CD4-positive, alpha-beta T cell treated with Interleukin-17A for 1 hour (primary cell): Measurements from ENCODE around the gene ZSCAN22.
"Not testable (repeated sequence)": the region's sequence is repeated elsewhere in the genome, so short reads cannot be mapped to it uniquely, and the experiment has no call there.

Experiments used
- DNase-seq: peaks from one replicate; pipeline ENCODE4 v3.0.0-alpha.2; 2020

The ZSCAN22 gene

DNA sequence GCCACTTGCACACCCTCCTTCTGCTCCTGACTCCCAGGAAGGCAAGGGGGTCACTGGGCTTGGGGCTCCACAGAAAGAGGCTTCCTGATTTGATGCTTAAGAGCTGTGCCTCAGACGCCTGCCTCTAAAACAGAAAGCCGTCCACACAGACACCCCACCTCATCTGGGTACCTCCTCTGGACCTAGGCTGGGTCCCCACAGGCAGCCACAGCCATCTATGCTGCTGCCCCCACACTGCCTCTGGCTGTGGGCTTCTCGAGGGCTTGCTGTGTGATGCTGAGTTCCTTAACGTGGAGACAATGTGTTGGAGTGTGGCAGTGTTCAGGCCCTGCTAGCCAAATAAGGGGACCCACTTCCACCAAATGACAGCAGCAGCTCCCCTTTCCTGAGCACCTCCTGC, 8.5 kb upstream of the ZSCAN22 start:
- no peak for DNase-seq

DNA sequence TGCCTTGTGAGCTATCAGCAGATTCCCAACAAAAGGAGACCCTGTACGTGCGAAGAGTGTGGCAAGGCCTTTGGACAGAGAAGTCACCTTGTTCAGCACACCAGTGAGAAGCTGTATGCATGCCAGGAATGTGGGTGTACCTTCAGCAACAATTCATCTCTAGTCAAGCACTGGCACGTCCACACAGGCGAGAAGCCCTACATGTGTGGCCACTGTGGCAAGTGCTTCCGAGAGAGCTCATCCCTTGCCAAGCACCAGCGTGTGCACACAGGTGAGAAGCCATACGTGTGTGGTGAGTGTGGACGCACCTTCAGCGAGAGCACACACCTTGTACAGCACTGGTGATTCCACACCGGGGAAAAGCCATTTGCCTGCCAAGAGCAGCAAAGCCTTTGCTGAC, 7.6 kb upstream of the ZSCAN22 start:
- DNase-seq: no peak

DNA sequence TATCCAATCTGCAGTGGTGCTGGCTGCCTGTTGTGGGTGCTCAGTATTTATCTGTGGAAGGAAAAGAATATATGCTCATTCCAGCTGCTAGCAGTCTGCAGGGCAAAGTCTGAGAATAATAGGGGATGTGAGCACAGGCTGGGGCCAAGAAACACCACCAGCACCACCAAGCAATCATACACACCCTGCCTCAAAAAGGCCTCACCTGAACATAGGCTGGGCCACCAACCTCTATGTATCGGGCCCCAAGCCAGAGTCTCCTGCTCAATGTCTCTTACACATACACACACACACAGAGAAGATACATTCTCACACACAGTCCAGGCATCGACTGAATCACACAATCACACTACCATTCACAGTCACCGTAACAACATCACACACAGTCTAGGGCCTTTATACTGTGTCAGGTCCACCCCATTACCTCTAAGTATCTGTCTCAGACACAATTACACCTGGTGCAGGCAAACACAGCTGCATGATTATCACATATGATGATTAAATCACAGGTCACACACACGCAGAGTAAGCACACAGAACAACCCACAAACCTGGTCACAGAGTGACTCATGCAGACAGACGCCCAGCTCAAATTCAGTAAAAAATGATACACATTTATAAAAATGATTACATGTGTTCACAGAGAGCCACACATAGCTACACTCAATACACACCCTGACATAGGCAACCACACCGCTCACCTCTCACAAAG, 1.3 kb upstream of the ZSCAN22 start:
- DNase-seq: no peak

DNA sequence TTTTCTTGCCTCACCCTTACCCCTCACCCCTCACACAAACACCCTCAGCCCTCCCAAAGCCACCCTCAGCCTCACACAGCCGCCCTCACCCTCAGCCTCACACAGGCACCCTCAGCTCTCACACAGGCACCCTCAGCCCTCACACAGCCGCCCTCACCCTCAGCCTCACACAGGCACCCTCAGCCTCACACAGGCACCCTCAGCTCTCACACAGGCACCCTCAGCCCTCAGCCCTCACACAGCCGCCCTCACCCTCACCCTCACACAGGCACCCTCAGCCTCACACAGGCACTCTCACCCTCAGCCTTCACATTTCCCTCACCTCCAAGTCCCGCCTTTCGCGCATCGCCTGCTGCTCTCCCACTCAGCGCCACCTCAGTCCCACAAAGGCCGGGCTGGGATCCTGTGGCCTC, 287 bp upstream of the ZSCAN22 start:
- DNase-seq: no peak

DNA sequence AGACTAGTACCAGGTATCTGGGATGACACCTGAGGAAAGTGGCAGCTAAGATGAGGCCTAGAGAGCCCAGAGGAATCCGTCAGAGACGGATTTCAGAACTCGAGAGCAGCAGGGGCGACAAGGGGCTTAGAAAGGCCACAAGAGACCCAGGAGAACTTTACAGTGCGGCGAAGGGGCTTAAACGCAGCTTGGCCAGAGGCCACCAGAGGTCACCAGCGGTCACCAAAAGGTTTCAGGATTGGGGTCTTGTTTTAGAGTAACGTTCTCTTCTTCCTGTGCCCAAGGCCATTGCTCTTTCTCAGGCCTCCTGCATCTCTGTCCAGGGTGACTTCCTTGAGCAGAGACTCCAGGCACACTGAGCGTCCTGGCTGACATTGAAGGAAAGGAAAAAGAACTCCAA, 2.2 kb downstream of the ZSCAN22 start:
- peak; percentile 21 for DNase-seq

DNA sequence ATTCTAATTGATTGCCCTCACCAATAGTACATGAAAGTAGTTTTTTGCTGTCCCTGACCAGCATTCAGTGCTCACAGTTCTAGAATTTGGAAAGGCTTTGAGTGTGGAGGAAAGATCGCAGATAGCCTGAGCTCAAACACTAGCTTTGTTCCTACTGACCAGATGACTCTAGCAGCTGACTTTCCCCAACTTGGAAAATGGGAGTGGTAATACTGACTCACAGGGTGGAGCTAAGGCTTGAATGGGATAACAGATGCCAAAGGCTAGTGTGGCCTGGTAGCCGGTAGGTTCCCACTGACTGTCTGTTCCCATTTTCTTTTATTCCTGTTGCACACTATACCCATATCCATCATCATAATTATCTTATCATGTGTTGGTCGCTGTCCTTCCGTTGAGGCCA, 3.7 kb downstream of the ZSCAN22 start:
- DNase-seq: no peak

DNA sequence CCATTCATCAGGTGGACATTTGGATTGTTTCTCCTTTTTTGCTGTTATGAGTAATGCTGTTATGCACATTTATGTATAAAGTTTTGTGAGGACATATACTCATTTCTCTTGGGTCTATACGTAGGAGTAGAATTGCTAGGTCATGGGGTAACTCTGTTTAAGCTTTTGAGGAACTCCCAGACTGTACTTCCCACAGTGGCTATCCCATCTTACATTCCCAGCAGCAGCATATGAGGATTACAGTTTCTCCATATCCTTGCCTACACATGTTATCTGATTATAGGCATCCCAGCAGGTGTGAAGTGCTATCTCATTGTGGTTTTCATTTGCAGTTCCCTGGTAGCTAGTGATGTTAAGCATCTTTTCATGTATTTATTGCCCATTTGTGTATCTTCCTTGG, 5.9 kb downstream of the ZSCAN22 start:
- no peak for DNase-seq

DNA sequence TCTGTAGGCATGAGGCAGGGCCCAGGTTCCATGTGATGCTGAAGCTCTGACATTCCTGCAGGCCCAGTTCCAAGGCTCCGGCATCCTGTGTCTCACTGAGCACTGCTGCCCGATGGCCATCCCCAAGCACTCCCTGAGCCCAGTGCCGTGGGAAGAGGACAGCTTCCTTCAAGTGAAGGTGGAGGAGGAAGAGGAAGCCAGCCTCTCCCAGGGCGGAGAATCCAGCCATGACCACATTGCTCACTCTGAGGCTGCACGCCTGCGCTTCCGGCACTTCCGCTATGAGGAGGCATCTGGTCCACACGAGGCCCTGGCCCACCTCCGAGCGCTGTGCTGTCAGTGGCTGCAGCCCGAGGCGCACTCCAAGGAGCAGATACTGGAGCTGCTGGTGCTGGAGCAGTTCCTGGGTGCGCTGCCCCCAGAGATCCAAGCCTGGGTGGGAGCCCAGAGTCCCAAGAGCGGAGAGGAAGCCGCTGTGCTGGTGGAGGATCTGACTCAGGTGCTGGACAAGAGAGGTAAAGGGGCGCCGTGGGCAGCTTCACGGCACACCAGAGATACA, 8.0 kb downstream of the ZSCAN22 start:
- DNase-seq: no peak

DNA sequence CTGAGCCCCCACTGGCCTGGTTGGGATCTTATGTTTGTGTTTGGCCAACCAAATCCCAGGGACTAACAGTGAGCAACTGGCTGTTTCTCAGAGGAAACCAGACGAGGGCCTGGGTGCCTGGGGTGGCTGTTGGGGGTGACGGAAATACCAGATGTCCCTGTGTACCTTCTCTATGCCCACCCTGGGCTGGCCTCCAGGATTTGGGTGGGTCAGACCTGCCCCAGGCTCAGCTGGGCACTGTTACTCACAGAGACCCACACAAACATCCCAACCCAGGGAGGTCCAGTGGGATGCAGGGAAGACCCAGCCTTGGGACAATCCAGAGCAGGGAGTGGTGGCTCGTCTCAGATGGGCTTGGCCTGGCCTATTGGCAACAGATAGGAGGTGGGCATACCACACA, 8.8 kb downstream of the ZSCAN22 start:
- no peak for DNase-seq

DNA sequence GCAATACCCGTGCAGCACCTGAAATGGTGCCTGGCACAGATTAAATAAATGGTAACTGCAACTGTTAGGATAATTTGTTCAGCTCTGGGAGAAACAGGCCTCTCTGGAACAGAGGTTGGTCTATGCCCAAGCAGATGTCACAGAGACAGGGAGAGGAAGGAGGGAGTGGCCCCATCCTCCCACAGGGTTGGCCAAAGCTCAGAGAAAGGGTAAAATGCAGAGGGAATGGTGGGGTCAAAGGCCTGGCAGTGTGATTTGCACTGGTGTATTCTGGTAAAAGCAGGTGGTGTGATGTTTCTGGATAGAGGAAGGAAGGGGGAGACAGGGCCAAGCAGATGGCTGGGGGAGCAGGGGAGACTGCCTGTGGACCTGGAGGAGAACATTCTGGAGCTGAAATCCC, 9.4 kb downstream of the ZSCAN22 start:
- DNase-seq: no peak

DNA sequence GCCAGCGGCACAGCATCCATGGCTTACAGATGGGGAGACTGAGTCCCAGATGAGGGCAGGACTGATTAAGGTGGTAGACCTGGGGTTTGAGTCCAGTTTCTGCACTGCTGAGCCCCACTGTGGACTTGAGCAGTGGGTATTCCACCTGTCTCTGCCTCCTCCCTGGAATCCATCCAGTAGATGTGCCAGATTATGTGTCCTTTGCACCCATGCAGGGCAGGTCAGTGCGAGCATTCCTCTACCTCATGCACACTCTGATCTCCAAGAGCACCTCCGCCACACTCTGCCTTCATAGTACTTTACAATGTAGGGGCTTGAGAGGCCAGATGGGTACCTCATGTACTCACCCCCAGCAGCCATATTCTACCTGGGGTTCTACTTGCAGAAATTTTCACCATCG, 10.0 kb downstream of the ZSCAN22 start:
- no peak for DNase-seq

DNA sequence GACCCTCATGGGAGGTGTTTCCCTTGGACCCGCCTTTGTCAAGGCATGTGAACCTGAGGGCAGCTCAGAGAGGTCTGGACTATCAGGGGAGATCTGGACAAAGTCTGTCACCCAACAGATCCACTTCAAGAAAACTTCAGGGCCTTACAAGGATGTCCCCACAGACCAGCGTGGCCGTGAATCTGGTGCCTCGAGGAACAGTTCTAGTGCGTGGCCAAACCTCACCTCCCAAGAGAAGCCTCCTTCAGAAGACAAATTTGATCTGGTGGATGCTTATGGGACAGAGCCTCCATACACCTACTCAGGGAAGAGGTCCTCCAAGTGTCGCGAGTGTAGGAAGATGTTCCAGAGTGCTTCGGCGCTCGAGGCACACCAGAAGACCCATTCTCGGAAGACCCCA, 11.5 kb downstream of the ZSCAN22 start:
- no peak for DNase-seq

DNA sequence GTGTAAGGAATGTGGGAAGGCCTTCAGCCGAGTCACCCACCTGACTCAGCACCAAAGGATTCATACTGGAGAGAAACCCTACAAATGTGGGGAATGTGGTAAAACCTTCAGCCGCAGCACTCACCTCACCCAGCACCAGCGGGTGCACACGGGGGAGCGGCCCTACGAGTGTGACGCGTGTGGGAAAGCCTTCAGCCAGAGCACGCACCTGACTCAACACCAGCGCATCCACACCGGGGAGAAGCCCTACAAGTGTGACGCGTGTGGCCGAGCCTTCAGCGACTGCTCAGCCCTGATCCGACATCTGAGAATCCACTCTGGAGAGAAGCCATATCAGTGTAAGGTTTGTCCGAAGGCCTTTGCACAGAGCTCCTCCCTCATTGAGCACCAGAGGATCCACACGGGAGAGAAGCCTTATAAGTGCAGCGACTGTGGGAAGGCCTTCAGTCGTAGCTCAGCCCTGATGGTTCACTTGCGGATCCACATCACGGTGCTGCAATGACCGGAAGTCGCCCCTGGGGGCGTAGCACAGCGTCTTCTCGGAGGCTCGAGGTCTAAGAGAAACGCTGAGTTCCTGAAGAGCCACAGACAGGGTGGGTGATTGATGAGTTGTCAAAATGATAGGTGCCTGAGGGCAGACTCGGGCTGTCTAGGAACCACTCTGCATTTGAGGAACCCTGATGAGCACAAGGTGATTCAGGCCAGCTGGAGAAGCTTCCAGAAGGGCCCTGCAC, 12.2 kb downstream of the ZSCAN22 start:
- DNase-seq: no peak

DNA sequence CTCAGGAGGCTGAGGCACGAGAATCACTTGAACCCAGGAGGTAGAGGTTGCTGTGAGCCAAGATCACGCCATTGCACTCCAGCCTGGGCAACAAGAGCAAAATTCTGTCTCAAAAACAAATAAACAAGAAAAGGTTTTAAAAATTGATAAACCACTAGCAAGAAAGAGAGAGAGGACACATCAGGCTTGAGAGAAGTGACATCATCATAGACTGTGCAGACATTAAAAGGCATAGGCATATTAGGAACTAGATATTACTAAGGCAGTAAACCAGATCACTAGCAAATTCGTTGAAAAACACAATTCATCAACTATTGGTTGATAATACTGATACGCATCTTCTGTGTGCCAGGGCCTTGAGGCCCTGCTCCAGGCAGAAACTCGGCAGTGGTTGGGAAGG, 18.8 kb downstream of the ZSCAN22 start:
- DNase-seq: no peak

DNA sequence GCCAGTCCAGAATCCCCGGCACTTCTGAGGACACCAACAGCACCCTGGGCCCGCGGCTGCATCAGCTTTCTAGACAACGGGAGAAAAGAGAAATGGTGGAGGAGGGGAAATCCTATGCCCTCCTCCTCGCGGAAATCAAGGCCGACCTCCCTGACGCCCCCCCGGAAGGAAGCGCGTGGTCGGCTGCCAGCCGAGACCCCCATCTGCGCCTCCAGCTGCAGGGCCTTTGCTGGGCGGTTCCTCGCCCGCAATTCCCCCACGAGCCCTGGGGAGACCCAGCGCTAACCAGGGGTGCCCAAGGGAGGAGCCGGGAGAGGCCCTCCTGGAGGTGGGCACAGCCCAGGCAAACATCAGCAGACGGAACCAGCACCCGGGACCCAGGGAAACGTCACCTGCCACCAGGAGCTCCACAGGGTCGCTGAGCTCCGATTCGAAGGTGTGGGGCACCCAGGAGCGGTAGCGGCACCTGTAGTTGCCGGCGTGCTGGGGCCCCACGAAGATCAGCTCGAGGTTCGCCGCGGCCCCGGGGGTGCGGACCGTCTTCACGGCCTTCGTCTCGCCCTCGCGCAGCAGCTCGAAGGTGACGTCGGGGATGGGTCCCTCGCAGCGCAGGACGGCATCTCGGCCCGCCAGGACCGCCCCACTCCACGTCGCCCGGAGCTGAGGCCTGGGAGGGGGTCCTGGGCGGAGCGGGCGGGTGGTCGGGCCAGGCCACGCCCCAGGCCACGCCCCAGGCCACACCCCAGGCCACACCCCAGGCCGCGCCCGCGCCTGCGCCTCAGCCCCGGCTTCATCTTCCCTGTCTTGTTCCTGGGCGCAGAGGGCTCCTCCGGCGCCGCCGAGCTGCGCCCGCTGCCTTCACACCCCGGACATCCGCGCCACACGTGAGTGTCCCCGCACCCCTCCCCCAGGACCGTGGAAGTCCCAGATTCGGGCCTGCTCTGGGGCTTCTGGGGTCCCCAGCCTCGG, 20.5 kb downstream of the ZSCAN22 start:
- DNase-seq: peak; percentile 79

DNA sequence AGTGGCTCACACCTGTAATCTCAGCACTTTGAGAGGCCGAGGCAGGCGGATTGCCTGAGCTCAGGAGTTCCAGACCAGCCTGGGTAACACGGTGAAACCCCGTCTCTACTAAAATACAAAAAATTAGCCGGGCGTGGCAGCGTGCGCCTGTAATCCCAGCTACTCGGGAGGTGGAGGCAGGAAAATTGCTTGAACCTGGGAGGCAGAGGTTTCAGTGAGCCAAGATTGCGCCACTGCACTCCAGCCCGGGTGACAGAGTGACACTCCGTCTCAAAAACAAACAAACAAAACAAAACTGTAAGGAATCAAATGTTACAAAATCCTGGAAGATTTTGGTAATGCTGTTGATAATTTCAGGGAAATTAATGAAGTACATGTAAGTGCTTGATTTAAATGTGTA, 21.3 kb downstream of the ZSCAN22 start:
- DNase-seq: not testable (repeated sequence)

DNA sequence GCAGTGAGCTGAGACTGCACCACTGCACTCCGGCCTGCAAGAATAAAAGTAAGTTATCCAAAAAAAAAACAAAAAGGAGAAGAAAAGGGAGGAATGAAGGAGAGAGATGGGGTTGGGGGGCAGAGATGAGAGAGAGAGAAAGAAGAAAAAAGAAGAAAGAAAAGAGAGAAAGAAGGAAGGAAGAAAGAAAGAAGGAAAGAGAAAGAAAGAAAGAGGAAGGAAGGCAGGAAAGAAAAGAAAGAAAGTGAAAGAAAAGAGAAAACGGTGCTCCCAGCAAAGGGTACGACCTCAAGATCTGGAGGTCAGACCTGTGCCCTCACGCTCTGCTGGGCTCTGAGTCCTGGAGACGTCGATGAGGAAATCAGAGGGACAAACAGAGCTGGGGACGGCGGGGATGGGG, 22.8 kb downstream of the ZSCAN22 start:
- DNase-seq: no peak

DNA sequence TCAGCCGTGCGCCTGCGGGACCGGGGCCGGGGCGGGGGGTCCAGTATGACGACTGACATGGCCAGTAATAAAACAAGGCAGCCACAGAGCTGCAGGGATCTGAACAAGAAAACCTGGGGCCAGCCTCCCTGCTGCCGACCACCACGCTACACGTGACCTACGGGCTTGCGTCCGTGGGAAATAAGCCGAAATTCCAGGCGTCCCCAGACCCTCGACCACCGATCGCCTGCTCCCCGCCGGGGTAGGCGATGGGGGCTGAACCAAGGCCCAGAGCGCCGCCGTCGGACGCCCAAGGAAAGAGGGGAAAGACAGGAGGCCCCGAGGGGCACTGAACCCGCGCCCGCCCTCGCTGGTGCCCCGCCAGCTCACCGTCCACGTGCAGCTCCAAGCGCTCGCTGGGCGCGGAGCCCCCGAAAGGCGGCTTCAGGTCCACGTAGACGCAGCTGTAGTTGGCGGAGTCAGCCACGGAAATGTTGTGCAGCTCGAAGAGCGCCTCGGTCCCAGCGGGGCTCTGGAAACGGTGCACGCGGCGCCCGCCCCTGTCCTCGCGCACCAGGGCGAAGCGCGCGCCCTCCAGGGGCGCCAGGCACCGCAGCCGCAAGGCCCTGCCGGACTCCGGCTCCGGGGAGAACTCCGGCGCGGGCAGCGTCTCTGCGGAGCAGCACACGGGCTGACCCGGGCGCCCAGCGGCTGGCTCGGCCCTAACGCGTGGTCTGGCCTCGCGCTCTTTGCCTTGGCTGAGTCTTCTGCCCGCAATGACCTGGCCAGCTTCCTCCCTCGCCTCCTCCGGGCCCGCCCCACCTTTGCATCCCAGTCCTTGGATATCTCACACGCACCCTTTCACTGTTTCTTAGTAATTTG, 23.4 kb downstream of the ZSCAN22 start:
- DNase-seq: no peak

DNA sequence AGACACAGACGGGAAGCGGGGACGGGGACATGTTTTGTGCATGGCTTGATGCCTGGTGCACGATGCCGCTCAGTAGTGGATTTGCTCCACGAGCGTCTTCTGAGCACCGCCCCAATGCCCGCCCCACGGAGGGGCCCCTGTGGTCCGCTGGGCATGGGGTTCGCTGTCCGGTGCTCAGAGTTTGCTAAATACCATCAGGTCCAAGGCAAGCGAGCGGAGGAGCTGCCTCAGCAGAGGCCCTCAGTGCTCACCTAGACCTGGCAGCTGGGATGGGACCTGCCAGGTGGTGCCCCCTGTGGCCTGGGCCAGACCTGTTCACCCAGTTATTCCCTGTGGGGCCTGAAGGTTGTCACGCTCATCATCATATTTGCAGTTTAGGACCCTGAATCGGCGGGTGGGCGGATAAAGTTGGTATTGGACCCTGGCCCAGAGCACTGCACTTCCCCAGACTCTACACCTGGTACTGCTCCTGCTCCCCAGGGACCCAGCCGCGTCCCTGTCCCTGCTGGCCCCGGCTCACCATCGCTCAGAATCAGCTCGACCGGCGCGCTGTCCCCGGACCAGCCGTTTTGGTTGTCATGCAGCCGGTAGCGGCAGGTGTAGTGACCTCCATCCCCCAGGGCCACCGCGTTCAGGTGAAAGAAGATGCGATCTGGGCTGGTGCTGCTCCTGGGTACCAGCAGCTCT, 24.2 kb downstream of the ZSCAN22 start:
- no peak for DNase-seq

DNA sequence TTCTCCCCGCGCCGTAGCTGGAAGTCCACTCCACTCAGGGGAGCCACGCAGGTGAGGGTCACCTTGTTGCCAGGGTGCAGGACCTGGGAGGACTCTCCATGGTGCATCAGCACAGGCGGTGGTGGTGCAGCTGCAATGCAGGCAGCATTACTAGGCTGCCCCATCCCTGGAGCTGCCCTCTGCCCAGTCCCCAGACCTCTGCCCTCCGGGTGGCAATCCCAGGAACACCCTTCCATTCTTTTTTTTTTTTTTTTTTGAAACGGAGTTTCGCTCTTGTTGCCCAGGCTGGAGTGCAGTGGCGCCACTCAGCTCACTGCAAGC, 24.7 kb downstream of the ZSCAN22 start:
- DNase-seq: no peak

DNA sequence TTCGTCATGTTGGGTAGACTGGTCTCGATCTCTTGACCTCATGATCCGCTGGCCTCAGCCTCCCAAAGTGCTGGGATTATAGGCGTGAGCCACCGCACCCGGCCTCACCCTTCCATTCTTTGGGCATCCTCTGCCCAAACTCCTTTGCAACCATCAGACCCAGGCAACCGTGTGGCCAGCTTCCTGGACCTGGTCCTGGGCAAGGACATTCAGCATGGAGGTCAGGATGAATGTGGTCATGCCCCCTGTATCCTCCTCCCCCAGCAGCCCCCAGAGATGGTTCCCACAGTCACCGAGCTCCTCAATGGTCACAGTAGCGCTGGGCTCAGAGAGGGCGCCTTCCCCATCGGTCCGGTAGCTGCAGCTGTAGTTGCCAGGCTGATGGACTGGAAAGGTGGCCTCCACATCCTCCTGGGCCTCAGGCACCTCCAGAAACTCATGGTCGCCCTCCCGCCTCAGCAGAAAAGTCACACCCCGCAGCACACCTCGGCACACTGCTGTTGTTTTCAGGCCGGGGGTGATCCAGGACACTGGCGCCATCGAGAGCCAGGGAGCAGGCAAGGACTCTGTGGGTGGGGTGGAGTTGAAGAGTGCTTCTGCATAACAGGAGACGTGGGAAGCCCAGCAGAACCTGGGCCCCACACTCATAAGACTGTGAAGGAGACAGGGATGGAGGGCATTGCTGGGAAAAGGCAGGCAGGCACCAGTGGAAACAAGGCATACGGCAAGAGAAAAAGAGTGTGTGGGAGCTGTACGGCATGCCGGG, 25.4 kb downstream of the ZSCAN22 start:
- DNase-seq: no peak
